AG04449 (cell line): ENCODE data around the gene MYRF.

Experiments
- CTCF ChIA-PET: fragments of 350-600 bp; formaldehyde crosslinking; extraction: SDS; loops from one replicate; lab custom pipeline; 2021; ENCODE audit warnings: antibody characterized with exemption; lab: Yijun Ruan, JAX
- POLR2A ChIA-PET: fragments of 400-600, 350-600 bp; formaldehyde crosslinking; extraction: SDS; loops from one replicate; lab custom pipeline; 2020; ENCODE audit warnings: antibody characterized with exemption, inconsistent platforms; lab: Yijun Ruan, JAX
- DNase-seq: peaks from one replicate; pipeline ENCODE4 v3.0.0-alpha.2; 2010; ENCODE audit warnings: low read depth, low spot score
- H3K4me3 ChIP-seq: 2 replicates; pipeline ENCODE4 v1.5.1; 2011; ENCODE audit warnings: low read depth, mild to moderate bottlenecking, control low read depth, low read length
- CTCF ChIP-seq: IDR thresholded peaks from one replicate; pipeline ENCODE4 v1.5.1; 2011; ENCODE audit warnings: mild to moderate bottlenecking, moderate library complexity, low read length, control low read depth, inconsistent platforms; ENCODE audit not compliant: insufficient read depth; ENCODE audit errors: missing control alignments

The MYRF gene

GRCh38 chr11:61712846-61713245, 39.6 kb upstream of the MYRF start:
- no peak for DNase-seq
- ChIA-PET POLR2A (no interaction called here), CTCF (interaction anchor here (1.0 to 2.1 kb wide), 5 partner anchors 11 to 267 kb away, joined by 3 to 9 read pairs (median 4); no protein-coding TSS in a partner anchor)
- no peak overlapping the region for H3K4me3 ChIP-seq
- TF ChIP-seq CTCF = no peak

- no peak for DNase-seq
- no peak overlapping the region for H3K4me3 ChIP-seq
- no peak for TF ChIP-seq CTCF
- ChIA-PET CTCF (interaction anchor here (1.2 to 2.1 kb wide), 3 partner anchors 10 to 268 kb away, joined by 3 to 6 read pairs (median 4); no protein-coding TSS in a partner anchor), POLR2A (no interaction called here)
Measured at GRCh38 chr11:61713464-61713863, 39.0 kb upstream of the MYRF start.

GRCh38 chr11:61713906-61714305, 38.5 kb upstream of the MYRF start:
- ChIA-PET CTCF (interaction anchor here (2.1 kb wide), 1 partner anchor 10 kb away, joined by 6 read pairs; no protein-coding TSS in a partner anchor), POLR2A (no interaction called here)
- DNase-seq = no peak
- no peak for TF ChIP-seq CTCF
- H3K4me3 ChIP-seq = no peak overlapping the region

- POLR2A ChIA-PET = no interaction called here
- CTCF ChIA-PET = interaction anchor here (2.1 to 12.5 kb wide), 2 partner anchors 9 to 20 kb away, joined by 6 to 116 read pairs; no protein-coding TSS in a partner anchor
- H3K4me3 ChIP-seq = no peak overlapping the region
- DNase-seq = no peak
- no peak for TF ChIP-seq CTCF
Measured at GRCh38 chr11:61714316-61714715, 38.1 kb upstream of the MYRF start.

- no peak for TF ChIP-seq CTCF
- ChIA-PET POLR2A (no interaction called here), CTCF (interaction anchor here (2.1 to 12.5 kb wide), 2 partner anchors 9 to 19 kb away, joined by 6 to 116 read pairs; no protein-coding TSS in a partner anchor)
- no peak overlapping the region for H3K4me3 ChIP-seq
- no peak for DNase-seq
Measured at GRCh38 chr11:61714916-61715315, 37.5 kb upstream of the MYRF start.

GRCh38 chr11:61715867-61716266, 36.6 kb upstream of the MYRF start:
- no peak for TF ChIP-seq CTCF
- ChIA-PET POLR2A (no interaction called here), CTCF (interaction anchor here (0.8 to 12.5 kb wide), 3 partner anchors 18 to 88 kb away, joined by 3 to 116 read pairs (median 5); no protein-coding TSS in a partner anchor)
- no peak for DNase-seq
- no peak overlapping the region for H3K4me3 ChIP-seq
